Stomach (tissue), 9 donors: ENCODE measurements around the gene LIPT2. TPM values are rescaled to one million over a fixed set of nuclear protein-coding genes. Genes with fewer than 3 reads are reported as not detected.
A peak's percentile ranks its signal among the peaks of the same experiment; 100 is the strongest.

Experiments
- DNase-seq, 2 donors: peaks; one replicate each; pipeline versions ENCODE4 v3.0.0 to v3.0.0-alpha.2; 2013 to 2019
- H3K27ac ChIP-seq, 5 donors: fragments of 200-600 bp in 4 of 5; sonication (generic) in 4 of 5; one replicate each; pipeline ENCODE4 v1.5.1; 2013 to 2019; ENCODE audit warnings: mild to moderate bottlenecking in 1 of 5, moderate library complexity in 1 of 5
- H3K27me3 ChIP-seq, 3 donors: fragments of 200-600 bp; sonication (generic); one replicate each; pipeline ENCODE4 v1.5.1; 2017 to 2019; ENCODE audit warnings: mixed run types in 1 of 3
- H3K36me3 ChIP-seq, 4 donors: fragments of 200-600 bp; sonication (generic); 1 replicate in 3 of 4; 2 replicates in 1 of 4; pipeline ENCODE4 v1.5.1; 2016 to 2019
- H3K4me1 ChIP-seq, 4 donors: fragments of 200-600 bp; sonication (generic); one replicate each; pipeline ENCODE4 v1.5.1; 2016 to 2019
- H3K4me3 ChIP-seq, 4 donors: fragments of 200-600 bp; sonication (generic) in 3 of 4; one replicate each; pipeline ENCODE4 v1.5.1; 2016 to 2019; ENCODE audit warnings: mild to moderate bottlenecking in 1 of 4
- H3K9me3 ChIP-seq, 4 donors: fragments of 200-600 bp; sonication (generic); one replicate each; pipeline ENCODE4 v1.5.1; 2016 to 2019
- EP300 ChIP-seq: sonication (generic); formaldehyde crosslinking; IDR thresholded peaks from one replicate; pipeline ENCODE4 v1.6.1; 2017; ENCODE audit warnings: antibody characterized with exemption
- POLR2A ChIP-seq, 4 donors: fragments of 450-650 bp; IDR thresholded peaks; one replicate each; pipeline ENCODE4 v1.6.1; 2016; ENCODE audit warnings: antibody characterized with exemption in 4 of 4, control low read depth in 2 of 4, mild to moderate bottlenecking in 1 of 4, moderate library complexity in 1 of 4
- POLR2AphosphoS5 ChIP-seq, 3 donors: sonication (generic); formaldehyde crosslinking; IDR thresholded peaks; one replicate each; pipeline ENCODE4 v1.6.1; 2016; ENCODE audit warnings: antibody characterized with exemption in 3 of 3
- WGBS, 5 donors: extraction: QIAGEN DNeasy Blood & Tissue Kit in 3 of 5; methylation state at CpG; one replicate each; pipeline versions ENCODE4 v1.1.5 to v1.1.7; 2013 to 2018; 5-methylcytosine and 5-hydroxymethylcytosine counted together
- intact Hi-C: fragments of 100-400 bp; cut with DNase I; formaldehyde crosslinking; loops from one replicate; pipeline ENCODE4 v1.15.1; 2023; ENCODE audit warnings: low total_unique reads
- polyA plus RNA-seq, 3 donors: library from polyadenylated mRNA; stranded (reverse); fragments of 200-250 nt; gene quantifications; one replicate each; pipeline ENCODE4 v1.2.3, GENCODE V29; 2013
- total RNA-seq, 5 donors: library from RNA; depleted of rRNA; stranded (reverse); fragments of >200 nt; gene quantifications; one replicate each; pipeline versions ENCODE4 v1.1.0 to v1.2.3, GENCODE V29; 2014 to 2016
- TF ChIP-seq, protein P1 (sequence below), 7 experiments: fragments of 450-650 bp in 4 of 7; fragments of 200-600 bp in 3 of 7; sonication (generic) in 3 of 7; IDR thresholded peaks; one replicate each; pipeline ENCODE4 v1.5.1; 2016 to 2019; ENCODE audit warnings: antibody characterized with exemption in 7 of 7, control low read depth in 2 of 7, mild to moderate bottlenecking in 1 of 7
- donor health status: healthy with polysubstance abuse.
- donor health status: Bipolar disorder and iron deficiency.
- donor health status: healthy.

Gene LIPT2
- total and polyA plus RNA-seq, 8 donors, result 0.45 to 32.0 (median 3.1) TPM; not detected in 1

DNA sequence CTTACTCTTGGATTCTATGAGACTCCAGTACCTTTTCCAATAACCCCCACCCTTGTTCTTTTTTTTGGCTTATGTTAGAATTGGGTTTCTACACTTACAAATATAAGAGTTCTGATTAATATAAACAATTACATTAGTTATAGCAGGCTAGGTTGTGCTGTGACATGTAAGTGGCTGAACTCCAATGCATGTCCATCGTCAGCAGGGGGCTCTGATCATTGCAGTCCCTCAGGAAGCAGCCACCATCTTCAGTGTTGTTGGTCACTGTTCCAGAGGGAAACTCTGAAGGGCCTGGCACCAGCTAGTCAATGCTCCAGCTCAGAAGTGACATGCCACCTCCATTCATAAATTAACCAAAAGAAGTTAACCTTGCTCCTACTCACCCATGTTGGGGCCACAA, 5.6 kb downstream of the LIPT2 start:
- Histone ChIP-seq H3K36me3 (peaks cover 0 to 14% (median 2%) of the 10 kb centered on the region in 4 donors), H3K27ac (no peak overlapping the region), H3K4me3 (no peak overlapping the region), H3K9me3 (no peaks in the 10 kb centered on the region), H3K27me3 (no peaks in the 10 kb centered on the region), H3K4me1 (peaks cover 0 to 11% (median 8%) of the 10 kb centered on the region in 4 donors)
- WGBS, 5 donors, result 55 to 62% (median 58%) methylated on average over 1 of the region's 1 CpG
- peak in 1 of 2 donors; percentile 46 for DNase-seq
- TF ChIP-seq POLR2AphosphoS5 (IDR thresholded peaks at IDR 0.05), result no peak
- TF ChIP-seq, protein P1, sequence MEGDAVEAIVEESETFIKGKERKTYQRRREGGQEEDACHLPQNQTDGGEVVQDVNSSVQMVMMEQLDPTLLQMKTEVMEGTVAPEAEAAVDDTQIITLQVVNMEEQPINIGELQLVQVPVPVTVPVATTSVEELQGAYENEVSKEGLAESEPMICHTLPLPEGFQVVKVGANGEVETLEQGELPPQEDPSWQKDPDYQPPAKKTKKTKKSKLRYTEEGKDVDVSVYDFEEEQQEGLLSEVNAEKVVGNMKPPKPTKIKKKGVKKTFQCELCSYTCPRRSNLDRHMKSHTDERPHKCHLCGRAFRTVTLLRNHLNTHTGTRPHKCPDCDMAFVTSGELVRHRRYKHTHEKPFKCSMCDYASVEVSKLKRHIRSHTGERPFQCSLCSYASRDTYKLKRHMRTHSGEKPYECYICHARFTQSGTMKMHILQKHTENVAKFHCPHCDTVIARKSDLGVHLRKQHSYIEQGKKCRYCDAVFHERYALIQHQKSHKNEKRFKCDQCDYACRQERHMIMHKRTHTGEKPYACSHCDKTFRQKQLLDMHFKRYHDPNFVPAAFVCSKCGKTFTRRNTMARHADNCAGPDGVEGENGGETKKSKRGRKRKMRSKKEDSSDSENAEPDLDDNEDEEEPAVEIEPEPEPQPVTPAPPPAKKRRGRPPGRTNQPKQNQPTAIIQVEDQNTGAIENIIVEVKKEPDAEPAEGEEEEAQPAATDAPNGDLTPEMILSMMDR (IDR thresholded peaks at IDR 0.05), result peak in 1 of 7 experiments; percentile 18
- intact Hi-C loops, result no loop called here

DNA sequence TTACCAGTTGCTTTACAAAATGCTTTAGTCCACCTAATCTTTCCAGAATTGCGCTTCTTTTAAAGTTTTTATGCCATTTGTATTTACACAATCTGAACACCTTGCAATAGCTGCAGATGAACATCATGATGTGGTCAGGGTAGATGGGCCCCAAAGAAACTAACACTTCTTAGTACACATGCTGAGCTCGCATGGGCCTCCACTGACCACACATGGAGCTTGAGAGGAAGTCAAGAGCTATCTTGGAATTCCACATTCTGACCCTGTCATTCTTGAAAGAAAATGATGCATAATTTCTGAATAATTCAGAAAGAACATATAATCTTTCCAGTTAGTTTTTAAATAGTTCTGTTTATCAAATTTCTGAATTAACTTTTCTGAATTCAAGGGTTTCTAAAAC, 7.7 kb downstream of the LIPT2 start:
- Histone ChIP-seq H3K9me3 (no peaks in the 10 kb centered on the region), H3K27me3 (no peaks in the 10 kb centered on the region), H3K27ac (no peak overlapping the region), H3K4me3 (no peak overlapping the region), H3K36me3 (peaks cover 0 to 1% (median under 1%) of the 10 kb centered on the region in 4 donors), H3K4me1 (no peaks in the 10 kb centered on the region)
- intact Hi-C loops, result no loop called here
- no peak for TF ChIP-seq POLR2A (IDR thresholded peaks at IDR 0.05)
- TF ChIP-seq, protein P1 (IDR thresholded peaks at IDR 0.05), result no peak
- TF ChIP-seq EP300, result no peak
- no peak for TF ChIP-seq POLR2AphosphoS5 (IDR thresholded peaks at IDR 0.05)
- DNase-seq, result no peak
- WGBS, 5 donors, result 82 to 91% (median 84%) methylated on average over 2 of the region's 2 CpGs

DNA sequence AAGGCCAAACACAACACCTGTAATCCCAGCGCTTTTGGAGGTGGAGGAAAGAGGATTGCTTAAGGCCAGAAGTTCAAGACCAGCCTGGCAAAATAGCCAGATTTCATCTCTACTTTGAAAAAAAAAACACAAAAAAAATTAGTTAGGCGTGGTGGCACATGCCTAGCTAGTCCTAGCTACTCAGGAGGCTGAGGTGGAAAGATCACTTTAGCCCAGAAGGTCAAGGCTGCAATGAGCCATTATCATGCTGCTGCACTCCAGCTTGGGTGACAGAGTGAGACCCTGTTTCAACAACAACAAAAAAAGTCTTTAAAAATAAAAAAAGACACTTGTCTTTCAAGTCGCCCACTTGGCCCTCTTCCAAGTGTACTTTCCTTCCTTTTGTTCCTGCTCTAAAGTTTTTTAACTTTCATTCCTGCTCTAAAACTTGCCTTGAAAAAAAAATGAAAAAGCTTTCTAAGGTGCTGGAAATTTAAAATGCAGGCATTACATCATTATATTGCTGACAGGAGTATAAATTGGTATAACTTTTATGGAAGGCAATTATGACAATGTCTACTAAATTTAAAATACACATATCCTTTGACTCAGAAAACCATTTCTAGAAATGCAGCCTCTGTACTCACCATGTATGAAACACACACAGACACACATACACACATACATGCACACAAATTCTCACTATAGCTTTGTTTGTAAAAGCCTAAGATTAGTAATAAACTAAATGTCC, 12.7 kb downstream of the LIPT2 start:
- H3K27ac ChIP-seq, result no peak overlapping the region
- H3K4me1 ChIP-seq, result no peaks in the 10 kb centered on the region
- H3K27me3 ChIP-seq, result no peaks in the 10 kb centered on the region
- intact Hi-C loops, result no loop called here
- 48 to 61% (median 50%) methylated on average over 3 of the region's 3 CpGs for WGBS, 5 donors
- DNase-seq, result no peak
- H3K9me3 ChIP-seq, result no peaks in the 10 kb centered on the region
- H3K4me3 ChIP-seq, result no peak overlapping the region
- TF ChIP-seq, protein P1 (IDR thresholded peaks at IDR 0.05), result no peak
- no peak for TF ChIP-seq POLR2A (IDR thresholded peaks at IDR 0.05)
- TF ChIP-seq EP300, result no peak
- no peak for TF ChIP-seq POLR2AphosphoS5 (IDR thresholded peaks at IDR 0.05)
- H3K36me3 ChIP-seq, result no peaks in the 10 kb centered on the region

DNA sequence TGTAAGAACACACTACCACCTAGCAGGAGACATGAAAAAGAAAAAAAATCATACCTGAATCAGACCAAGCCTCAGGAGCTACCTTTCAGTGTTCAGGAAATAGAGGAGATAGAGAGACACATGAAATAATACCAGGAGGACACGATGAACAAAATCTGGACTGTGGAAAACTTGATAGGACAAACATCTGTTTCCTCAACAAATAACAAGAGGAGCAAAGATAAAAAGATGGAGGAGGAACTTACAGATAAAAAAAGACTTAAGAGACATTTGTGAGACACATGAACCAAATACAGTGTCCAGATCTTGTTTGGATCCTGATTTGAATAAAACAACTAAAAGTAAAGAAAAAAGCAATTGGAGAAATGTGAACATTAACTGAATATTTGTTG, 13.8 kb downstream of the LIPT2 start:
- Histone ChIP-seq H3K36me3 (no peaks in the 10 kb centered on the region), H3K27me3 (no peaks in the 10 kb centered on the region), H3K27ac (no peak overlapping the region), H3K4me1 (no peaks in the 10 kb centered on the region), H3K9me3 (no peaks in the 10 kb centered on the region), H3K4me3 (no peak overlapping the region)
- 27 to 59% (median 44%) methylated on average over 1 of the region's 1 CpG for WGBS, 5 donors
- no peak for TF ChIP-seq POLR2A (IDR thresholded peaks at IDR 0.05)
- TF ChIP-seq, protein P1 (IDR thresholded peaks at IDR 0.05), result no peak
- TF ChIP-seq POLR2AphosphoS5 (IDR thresholded peaks at IDR 0.05), result no peak
- TF ChIP-seq EP300, result no peak
- intact Hi-C loops, result no loop called here
- no peak for DNase-seq
